Neuronal stem cell (in vitro differentiated cells): ENCODE results near the gene PDE6B.

ENCODE experiments used
- DNase-seq: peaks from one replicate; pipeline ENCODE4 v3.0.0-alpha.2; 2013; ENCODE audit warnings: low spot score
- H2AFZ ChIP-seq: one replicate; pipeline ENCODE4 v1.6.1; 2013; ENCODE audit warnings: mild to moderate bottlenecking, low read length, inconsistent platforms
- H2AK5ac ChIP-seq: 2 replicates; pipeline ENCODE4 v1.6.1; 2013; ENCODE audit warnings: low read depth, mild to moderate bottlenecking, inconsistent platforms, low read length, moderate library complexity, mixed read lengths
- H2BK120ac ChIP-seq: 2 replicates; pipeline ENCODE4 v1.6.1; 2013; ENCODE audit warnings: low read depth, mild to moderate bottlenecking, inconsistent platforms, low read length, moderate library complexity, mixed read lengths
- H2BK12ac ChIP-seq: one replicate; pipeline ENCODE4 v1.6.1; 2013; ENCODE audit warnings: low read length, inconsistent platforms
- H2BK15ac ChIP-seq: 2 replicates; pipeline ENCODE4 v1.6.1; 2013; ENCODE audit warnings: mild to moderate bottlenecking, low read length, inconsistent platforms, mixed read lengths
- H2BK5ac ChIP-seq: one replicate; pipeline ENCODE4 v1.6.1; 2013; ENCODE audit warnings: inconsistent platforms, mild to moderate bottlenecking, low read length, moderate library complexity
- H3K14ac ChIP-seq: one replicate; pipeline ENCODE4 v1.6.1; 2013; ENCODE audit warnings: low read length, inconsistent platforms
- H3K18ac ChIP-seq: 2 replicates; pipeline ENCODE4 v1.6.1; 2013; ENCODE audit warnings: low read length, inconsistent platforms
- H3K23ac ChIP-seq: 2 replicates; pipeline ENCODE4 v1.6.1; 2013; ENCODE audit warnings: low read depth, mild to moderate bottlenecking, mixed read lengths, low read length, inconsistent platforms; ENCODE audit not compliant: poor library complexity
- H3K27ac ChIP-seq: replicated peaks from 3 replicates; pipeline ENCODE4 v1.5.1; 2013; ENCODE audit warnings: low read length, inconsistent platforms
- H3K27me3 ChIP-seq, 3 experiments: 2 replicates each; pipeline ENCODE4 v1.6.1; 2013; ENCODE audit warnings: low read length in 3 of 3, mild to moderate bottlenecking in 2 of 3, inconsistent platforms in 1 of 3, low read depth in 1 of 3, mixed read lengths in 1 of 3, moderate library complexity in 1 of 3; ENCODE audit not compliant: control insufficient read depth in 3 of 3, insufficient read depth in 3 of 3
- H3K36me3 ChIP-seq, 2 donors: replicated peaks in 1 of 2; 2 replicates each; pipeline ENCODE4 v1.6.1; 2013; ENCODE audit warnings: low read length in 2 of 2; ENCODE audit not compliant: control insufficient read depth in 2 of 2, insufficient read depth in 2 of 2
- H3K4ac ChIP-seq: 2 replicates; pipeline ENCODE4 v1.6.1; 2013; ENCODE audit warnings: inconsistent platforms, mild to moderate bottlenecking, low read length, moderate library complexity
- H3K4me1 ChIP-seq, 2 donors: 1 replicate in 1 of 2; 2 replicates in 1 of 2; pipeline ENCODE4 v1.6.1; 2013; ENCODE audit warnings: low read length in 2 of 2, low read depth in 1 of 2; ENCODE audit not compliant: control insufficient read depth in 2 of 2, insufficient read depth in 1 of 2
- H3K4me2 ChIP-seq: one replicate; pipeline ENCODE4 v1.6.1; 2013; ENCODE audit warnings: mild to moderate bottlenecking, low read length, inconsistent platforms; ENCODE audit not compliant: insufficient read depth, poor library complexity, severe bottlenecking
- H3K4me3 ChIP-seq, 2 donors: 2 replicates each; pipeline ENCODE4 v1.5.1; 2013; ENCODE audit warnings: low read length in 2 of 2, mild to moderate bottlenecking in 2 of 2, inconsistent platforms in 1 of 2, moderate library complexity in 1 of 2
- H3K79me1 ChIP-seq: one replicate; pipeline ENCODE4 v1.6.1; 2013; ENCODE audit warnings: low read depth, mild to moderate bottlenecking, inconsistent platforms, low read length, moderate library complexity
- H3K9ac ChIP-seq: one replicate; pipeline ENCODE4 v1.6.1; 2013; ENCODE audit warnings: mild to moderate bottlenecking, low read depth, low read length, inconsistent platforms; ENCODE audit not compliant: poor library complexity
- H3K9me3 ChIP-seq, 2 donors: replicated peaks in 1 of 2; 2 replicates each; pipeline versions ENCODE3 to v1.6.1; 2013; ENCODE audit warnings: low read length in 2 of 2, mild to moderate bottlenecking in 2 of 2, inconsistent platforms in 1 of 2, low read depth in 1 of 2, mixed read lengths in 1 of 2, moderate library complexity in 1 of 2; ENCODE audit not compliant: control insufficient read depth in 2 of 2, insufficient read depth in 1 of 2
- H4K8ac ChIP-seq: one replicate; pipeline ENCODE4 v1.6.1; 2013; ENCODE audit warnings: low read depth, mild to moderate bottlenecking, inconsistent platforms, low read length, moderate library complexity
- H4K91ac ChIP-seq: one replicate; pipeline ENCODE4 v1.6.1; 2013; ENCODE audit warnings: low read length, low read depth, mild to moderate bottlenecking, inconsistent platforms; ENCODE audit not compliant: poor library complexity
- WGBS, 2 donors: extraction: QIAGEN DNeasy Blood & Tissue Kit; methylation state at CpG; one replicate each; pipeline ENCODE4 v1.1.7; 2013; ENCODE audit warnings: missing lambda C conversion rate in 2 of 2, mixed read lengths in 1 of 2; ENCODE audit not compliant: insufficient read length in 2 of 2, insufficient replicate concordance in 1 of 2; ENCODE audit errors: extremely low coverage in 2 of 2; 5-methylcytosine and 5-hydroxymethylcytosine counted together

PDE6B gene

GRCh38 chr4:684623-685327 is 59.4 kb downstream of the PDE6B start:
- Histone ChIP-seq H3K79me1 (peaks cover 6% of the 10 kb centered on the region), H2BK15ac (peak overlapping the region; percentile 93), H3K9me3 (no peaks in the 10 kb centered on the region), H3K36me3 (no peaks in the 10 kb centered on the region), H3K23ac (peak overlapping the region; percentile 43), H2BK120ac (no peak overlapping the region), H3K4me2 (no peak overlapping the region), H4K91ac (no peak overlapping the region), H2AK5ac (peak overlapping the region; percentile 98), H3K9ac (peak overlapping the region; percentile 78), H3K27me3 (peaks cover 0 to 9% (median 4%) of the 10 kb centered on the region in 3 experiments), H2AFZ (no peak overlapping the region), H2BK12ac (peak overlapping the region; percentile 73), H3K4me1 (peaks cover 6 to 15% of the 10 kb centered on the region in 2 donors), H3K14ac (peak overlapping the region; percentile 21), H3K4ac (no peak overlapping the region), H4K8ac (peak overlapping the region; percentile 92), H3K18ac (peak overlapping the region; percentile 64), H2BK5ac (peak overlapping the region; percentile 66), H3K27ac (no peak overlapping the region), H3K4me3 (no peak overlapping the region)
- no peak for DNase-seq
- no CpG with 5 or more reads among the region's 21 CpGs for WGBS, 2 donors

GRCh38 chr4:685679-686412 is 60.5 kb downstream of the PDE6B start:
- no peak overlapping the region for H2BK15ac ChIP-seq
- H4K8ac ChIP-seq = no peak overlapping the region
- H2BK5ac ChIP-seq = no peak overlapping the region
- no peak overlapping the region for H3K4me2 ChIP-seq
- H3K4me1 ChIP-seq = peaks cover 2 to 11% of the 10 kb centered on the region in 2 donors
- no peak overlapping the region for H3K9ac ChIP-seq
- H3K4ac ChIP-seq = no peak overlapping the region
- H3K14ac ChIP-seq = no peak overlapping the region
- no peak overlapping the region for H3K23ac ChIP-seq
- DNase-seq = no peak
- no peaks in the 10 kb centered on the region for H3K9me3 ChIP-seq
- H4K91ac ChIP-seq = peak overlapping the region; percentile 12
- peak overlapping the region; percentile 63 for H2BK12ac ChIP-seq
- no CpG with 5 or more reads among the region's 37 CpGs for WGBS, 2 donors
- peak overlapping the region; percentile 91 for H2AK5ac ChIP-seq
- no peak overlapping the region for H3K4me3 ChIP-seq
- no peak overlapping the region for H3K18ac ChIP-seq
- H3K79me1 ChIP-seq = peaks cover 5% of the 10 kb centered on the region
- H2AFZ ChIP-seq = no peak overlapping the region
- no peak overlapping the region for H2BK120ac ChIP-seq
- no peak overlapping the region for H3K27ac ChIP-seq
- no peaks in the 10 kb centered on the region for H3K36me3 ChIP-seq
- peaks cover 0 to 7% (median under 1%) of the 10 kb centered on the region in 3 experiments for H3K27me3 ChIP-seq

- no peaks in the 10 kb centered on the region for H3K9me3 ChIP-seq
- H3K27ac ChIP-seq = no peak overlapping the region
- peaks cover 0 to 10% of the 10 kb centered on the region in 2 donors for H3K4me1 ChIP-seq
- no peak overlapping the region for H3K14ac ChIP-seq
- WGBS, 2 donors = no CpG with 5 or more reads among the region's 31 CpGs
- H3K9ac ChIP-seq = peak overlapping the region; percentile 60
- H2BK12ac ChIP-seq = peak overlapping the region; percentile 58
- no peak overlapping the region for H2AFZ ChIP-seq
- no peaks in the 10 kb centered on the region for H3K36me3 ChIP-seq
- H3K79me1 ChIP-seq = peaks cover 5% of the 10 kb centered on the region
- no peak overlapping the region for H3K4ac ChIP-seq
- no peak overlapping the region for H4K8ac ChIP-seq
- no peak overlapping the region for H2BK120ac ChIP-seq
- H3K23ac ChIP-seq = peak overlapping the region; percentile 91
- DNase-seq = no peak
- H3K4me2 ChIP-seq = no peak overlapping the region
- no peak overlapping the region for H2BK5ac ChIP-seq
- no peak overlapping the region for H3K4me3 ChIP-seq
- H4K91ac ChIP-seq = peak overlapping the region; percentile 12
- no peak overlapping the region for H3K18ac ChIP-seq
- peak overlapping the region; percentile 43 for H2BK15ac ChIP-seq
- H3K27me3 ChIP-seq = peaks cover 0 to 7% (median 0%) of the 10 kb centered on the region in 3 experiments
- H2AK5ac ChIP-seq = peak overlapping the region; percentile 21
Observed at GRCh38 chr4:686413-687040, 61.2 kb downstream of the PDE6B start.
